Measurements from ENCODE around the gene VMAC. TPM values are rescaled to one million over a fixed set of nuclear protein-coding genes. Genes with fewer than 3 reads are reported as not detected.

The VMAC gene
- total and polyA plus RNA-seq, 2 of the 13 experiments (the other 11 are each of a cell fraction or from before 2014, with no cell fraction given) = 2.4 TPM

GRCh38 chr19:5903624-5904351 is 884 bp upstream of the VMAC start, which contains the start of gene NDUFA11 (continued):
- TF ChIP-seq FOSL2 (CRISPR knock-in tag; IDR thresholded peaks at IDR 0.05) (peak; percentile 43), KLF6 (CRISPR knock-in tag; IDR thresholded peaks at IDR 0.05) (0 out of 2 replicates have a peak, but pooled peaks have one; percentile 52), ZNF800 (CRISPR knock-in tag; IDR thresholded peaks at IDR 0.05) (no peak), ZFP82 (CRISPR knock-in tag; IDR thresholded peaks at IDR 0.05; ENCODE audit: borderline replicate concordance) (peak; percentile 93; the same call in 1 of the 2 replicates), ATF7-NPFF (CRISPR knock-in tag; IDR thresholded peaks at IDR 0.05; ENCODE audit: low read depth) (peak; percentile 57; the same call in 1 of the 2 replicates), CHCHD3 (CRISPR knock-in tag; IDR thresholded peaks at IDR 0.05) (no peak), ZNF274 (CRISPR knock-in tag; IDR thresholded peaks at IDR 0.05) (no peak; the same call in none of the 2 replicates), DNMT3B (CRISPR knock-in tag; conservative IDR thresholded peaks at IDR 0.05) (peak; percentile 63; the same call in 1 of the 2 replicates), SNAPC4 (CRISPR knock-in tag; IDR thresholded peaks at IDR 0.05) (peak; percentile 90), U2AF2 (IDR thresholded peaks at IDR 0.05; ENCODE audit: low read depth, low read length) (peak; percentile 43; the same call in 1 of the 2 replicates), ZNF792 (CRISPR knock-in tag; IDR thresholded peaks at IDR 0.05) (peak; percentile 45; the same call in 1 of the 2 replicates), CENPT (CRISPR knock-in tag; IDR thresholded peaks at IDR 0.05; ENCODE audit: low read depth) (no peak), SPEN (CRISPR knock-in tag; IDR thresholded peaks at IDR 0.05; ENCODE audit: low read depth) (peak; percentile 98), FOXP1 (IDR thresholded peaks at IDR 0.05) (no peak), FOXP1 (CRISPR knock-in tag; IDR thresholded peaks at IDR 0.05) (no peak; the same call in 1 of the 2 replicates), ZNF256 (CRISPR knock-in tag; conservative IDR thresholded peaks at IDR 0.05) (0 out of 2 replicates have a peak, but pooled peaks have one; percentile 57), ZNF546 (CRISPR knock-in tag; conservative IDR thresholded peaks at IDR 0.05) (0 out of 2 replicates have a peak, but pooled peaks have one; percentile 58), MIER2 (CRISPR knock-in tag; IDR thresholded peaks at IDR 0.05) (0 out of 2 replicates have a peak, but pooled peaks have one; percentile 37), RXRA (CRISPR knock-in tag; IDR thresholded peaks at IDR 0.05) (peak; percentile 60; the same call in 1 of the 2 replicates)
- TF ChIP-seq, protein P1, sequence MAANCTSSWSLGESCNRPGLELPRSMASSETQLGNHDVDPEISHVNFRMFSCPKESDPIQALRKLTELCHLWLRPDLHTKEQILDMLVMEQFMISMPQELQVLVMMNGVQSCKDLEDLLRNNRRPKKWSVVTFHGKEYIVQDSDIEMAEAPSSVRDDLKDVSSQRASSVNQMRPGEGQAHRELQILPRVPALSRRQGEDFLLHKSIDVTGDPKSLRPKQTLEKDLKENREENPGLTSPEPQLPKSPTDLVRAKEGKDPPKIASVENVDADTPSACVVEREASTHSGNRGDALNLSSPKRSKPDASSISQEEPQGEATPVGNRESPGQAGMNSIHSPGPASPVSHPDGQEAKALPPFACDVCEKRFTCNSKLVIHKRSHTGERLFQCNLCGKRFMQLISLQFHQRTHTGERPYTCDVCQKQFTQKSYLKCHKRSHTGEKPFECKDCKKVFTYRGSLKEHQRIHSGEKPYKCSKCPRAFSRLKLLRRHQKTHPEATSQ (CRISPR knock-in tag; IDR thresholded peaks at IDR 0.05; ENCODE audit: borderline replicate concordance) = no peak
